Stimulated activated CD8-positive, alpha-beta memory T cell treated with anti-CD3 and anti-CD28 coated beads, Interleukin-15, amount 100 ng/mL, for 1 hour (primary cell): Measurements from ENCODE around the gene WDFY2.

ENCODE experiments used
- DNase-seq: peaks from one replicate; pipeline ENCODE4 v3.0.0-alpha.2; 2020; ENCODE audit warnings: low read depth

Gene WDFY2

GRCh38 chr13:51770681-51771417 is 186.6 kb downstream of the WDFY2 start:
- DNase-seq, result no peak

GRCh38 chr13:51771418-51772104 is 187.3 kb downstream of the WDFY2 start:
- DNase-seq, result no peak

- no peak for DNase-seq
These were observed 187.8 kb downstream of the WDFY2 start for GRCh38 chr13:51772105-51772455.

GRCh38 chr13:51772781-51773180 is 188.5 kb downstream of the WDFY2 start:
- DNase-seq, result no peak

GRCh38 chr13:51773515-51773914 is 189.3 kb downstream of the WDFY2 start:
- no peak for DNase-seq

GRCh38 chr13:51776179-51776578 is 191.9 kb downstream of the WDFY2 start:
- no peak for DNase-seq

GRCh38 chr13:51777921-51778320 is 193.7 kb downstream of the WDFY2 start:
- DNase-seq, result no peak

- no peak for DNase-seq
These were observed 194.1 kb downstream of the WDFY2 start for GRCh38 chr13:51778392-51778791.

GRCh38 chr13:51780099-51780498 is 195.8 kb downstream of the WDFY2 start:
- DNase-seq, result no peak

- no peak for DNase-seq
These were observed 197.2 kb downstream of the WDFY2 start for GRCh38 chr13:51781246-51782022.

GRCh38 chr13:51782026-51782710 is 197.9 kb downstream of the WDFY2 start:
- DNase-seq, result no peak

GRCh38 chr13:51783428-51784094 is 199.3 kb downstream of the WDFY2 start:
- no peak for DNase-seq

GRCh38 chr13:51784097-51784496 is 199.8 kb downstream of the WDFY2 start:
- no peak for DNase-seq

GRCh38 chr13:51785712-51786424 is 201.6 kb downstream of the WDFY2 start:
- no peak for DNase-seq

GRCh38 chr13:51786425-51787265 is 202.4 kb downstream of the WDFY2 start:
- no peak for DNase-seq

GRCh38 chr13:51793570-51794271 is 209.5 kb downstream of the WDFY2 start:
- no peak for DNase-seq

- no peak for DNase-seq
These were observed 210.7 kb downstream of the WDFY2 start for GRCh38 chr13:51794964-51795363.

- no peak for DNase-seq
These were observed 211.2 kb downstream of the WDFY2 start for GRCh38 chr13:51795419-51795818.

GRCh38 chr13:51796546-51796945 is 212.3 kb downstream of the WDFY2 start:
- DNase-seq, result no peak
